ENCODE data around the gene OSBPL2. TPM values are rescaled to one million over a fixed set of nuclear protein-coding genes. Genes with fewer than 3 reads are reported as not detected.

Gene OSBPL2
- total and polyA plus RNA-seq, 9 of the 15 experiments (the other 6 are each of a cell fraction or from before 2014, with no cell fraction given), result 2.5 to 25.6 (median 14.1) TPM

DNA sequence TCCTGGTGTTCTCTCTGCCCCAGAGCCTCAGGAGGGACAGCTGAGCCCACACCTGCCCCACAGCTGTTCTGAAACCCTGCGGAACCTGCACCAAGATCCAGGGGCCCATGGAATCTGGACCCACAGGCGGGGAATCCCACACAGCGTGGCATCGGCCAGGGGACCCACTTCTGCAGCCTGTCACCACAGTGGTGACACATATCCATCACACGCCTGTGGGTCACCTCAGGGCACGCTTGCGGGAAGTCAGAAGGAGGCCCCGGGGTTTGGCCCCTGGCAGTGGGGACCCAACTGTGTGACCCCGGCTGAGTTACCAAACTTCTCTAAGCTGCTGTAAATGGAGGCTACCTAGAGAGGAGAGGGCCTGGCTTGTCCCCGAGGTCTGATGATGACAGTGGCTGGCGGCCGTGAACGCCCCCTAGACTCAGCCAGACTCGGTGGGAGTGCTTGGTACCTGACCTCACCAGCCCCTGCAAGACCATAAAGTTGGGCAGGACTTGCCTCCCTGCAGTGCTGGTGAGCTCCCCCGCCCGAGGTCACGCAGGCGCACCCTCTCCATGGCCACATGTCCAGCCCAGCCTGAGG, 16.0 kb upstream of the OSBPL2 start:
- H3K36me3 ChIP-seq (ENCODE audit: control insufficient read depth, insufficient read depth, low read length), result no peaks in the 10 kb centered on the region
- H3K27ac ChIP-seq (ENCODE audit: extremely low read depth, low read depth, low read length), result no peak overlapping the region
- peaks cover 14% of the 10 kb centered on the region for H4K20me1 ChIP-seq (replicated peaks; ENCODE audit: control insufficient read depth, insufficient read depth, low read length)
- no TSS peak for BruUV-seq (replicated peaks)
- H3K27me3 ChIP-seq (ENCODE audit: control insufficient read depth in 2 of 2, insufficient read depth in 2 of 2, low read length in 2 of 2), result peaks cover 37 to 85% of the 10 kb centered on the region in 2 experiments; a peak in 4 of 5 replicates
- intact Hi-C loops (cut with micrococcal nuclease) (no loop called here), in situ Hi-C loops (cut with MboI) (no loop called here)
- TF ChIP-seq NFRKB (IDR thresholded peaks at IDR 0.05; ENCODE audit: low read depth) (no peak), PPARD (CRISPR knock-in tag; IDR thresholded peaks at IDR 0.05) (no peak), NRF1 (conservative IDR thresholded peaks at IDR 0.05 in 1 of 2, IDR thresholded peaks at IDR 0.05 in 1 of 2) (peak; percentile 24 to 28; a peak in 1 of 4 replicates)
- H2AFZ ChIP-seq (ENCODE audit: low read depth, low read length), result no peak overlapping the region
- FAIRE-seq (no peak), DNase-seq (ENCODE audit: extremely low read depth in 1 of 4, low spot score in 3 of 4) (no peak), ATAC-seq (no peak)
- 4% methylated on average over 18 of the region's 18 CpGs for WGBS (ENCODE audit: insufficient coverage, low coverage, missing lambda C conversion rate)
- H3K4me1 ChIP-seq (replicated peaks in 1 of 2; ENCODE audit: control insufficient read depth in 2 of 2, insufficient read depth in 2 of 2, low read length in 2 of 2), result peaks cover 0 to 58% of the 10 kb centered on the region in 2 experiments; a peak in 2 of 5 replicates
- no peak overlapping the region for H3K4me2 ChIP-seq (ENCODE audit: insufficient read depth, low read length)
- H3K79me2 ChIP-seq (ENCODE audit: control insufficient read depth, insufficient read depth, low read length), result no peaks in the 10 kb centered on the region
- no peaks in the 10 kb centered on the region for H3K9me3 ChIP-seq (replicated peaks; ENCODE audit: control insufficient read depth, insufficient read depth, low read depth, low read length)
- H3K4me3 ChIP-seq, result no peak overlapping the region
- no peak overlapping the region for H3K9ac ChIP-seq (ENCODE audit: insufficient read depth in 1 of 2, low read depth in 2 of 2, low read length in 2 of 2)
- H3K9me1 ChIP-seq (ENCODE audit: control insufficient read depth, insufficient read depth, low read length), result no peaks in the 10 kb centered on the region
- ChIA-PET POLR2A (interaction anchor here (1.0 kb wide), 1 partner anchor 12 kb away, joined by 3 read pairs; no protein-coding TSS in a partner anchor), CTCF (ENCODE audit: low intra/inter-chr PET ratio) (no interaction called here)

- WGBS (ENCODE audit: insufficient coverage, low coverage, missing lambda C conversion rate), result under 1% methylated on average over 13 of the region's 13 CpGs
- H3K36me3 ChIP-seq (ENCODE audit: control insufficient read depth, insufficient read depth, low read length), result no peaks in the 10 kb centered on the region
- ChIA-PET POLR2A (interaction anchor here (0.5 kb wide), 1 partner anchor 781 kb away, joined by 3 read pairs; no protein-coding TSS in a partner anchor), CTCF (ENCODE audit: low intra/inter-chr PET ratio) (no interaction called here)
- peaks cover 0 to 62% of the 10 kb centered on the region in 2 experiments; a peak in 2 of 5 replicates for H3K4me1 ChIP-seq (replicated peaks in 1 of 2; ENCODE audit: control insufficient read depth in 2 of 2, insufficient read depth in 2 of 2, low read length in 2 of 2)
- no peaks in the 10 kb centered on the region for H3K9me3 ChIP-seq (replicated peaks; ENCODE audit: control insufficient read depth, insufficient read depth, low read depth, low read length)
- BruUV-seq (replicated peaks), result no TSS peak
- intact Hi-C loops (cut with micrococcal nuclease) (no loop called here), in situ Hi-C loops (cut with MboI) (no loop called here)
- H3K79me2 ChIP-seq (ENCODE audit: control insufficient read depth, insufficient read depth, low read length), result no peaks in the 10 kb centered on the region
- H3K27ac ChIP-seq (ENCODE audit: extremely low read depth, low read depth, low read length), result no peak overlapping the region
- no peak overlapping the region for H3K4me3 ChIP-seq
- peaks cover 32 to 83% of the 10 kb centered on the region in 2 experiments; a peak in 4 of 5 replicates for H3K27me3 ChIP-seq (ENCODE audit: control insufficient read depth in 2 of 2, insufficient read depth in 2 of 2, low read length in 2 of 2)
- FAIRE-seq (no peak), DNase-seq (ENCODE audit: extremely low read depth in 1 of 4, low spot score in 3 of 4) (no peak), ATAC-seq (no peak)
- no peak overlapping the region for H2AFZ ChIP-seq (ENCODE audit: low read depth, low read length)
- peaks cover 14% of the 10 kb centered on the region for H4K20me1 ChIP-seq (replicated peaks; ENCODE audit: control insufficient read depth, insufficient read depth, low read length)
- H3K9ac ChIP-seq (ENCODE audit: insufficient read depth in 1 of 2, low read depth in 2 of 2, low read length in 2 of 2), result no peak overlapping the region
- H3K4me2 ChIP-seq (ENCODE audit: insufficient read depth, low read length), result no peak overlapping the region
- H3K9me1 ChIP-seq (ENCODE audit: control insufficient read depth, insufficient read depth, low read length), result no peaks in the 10 kb centered on the region
- TF ChIP-seq AFF4 (CRISPR knock-in tag; IDR thresholded peaks at IDR 0.05), result no peak
- no peak for TF ChIP-seq MYBL2 (IDR thresholded peaks at IDR 0.05; ENCODE audit: low read depth)
- TF ChIP-seq MYBL2 (CRISPR knock-in tag; IDR thresholded peaks at IDR 0.05; ENCODE audit: borderline replicate concordance), result no peak
- TF ChIP-seq, protein P1, sequence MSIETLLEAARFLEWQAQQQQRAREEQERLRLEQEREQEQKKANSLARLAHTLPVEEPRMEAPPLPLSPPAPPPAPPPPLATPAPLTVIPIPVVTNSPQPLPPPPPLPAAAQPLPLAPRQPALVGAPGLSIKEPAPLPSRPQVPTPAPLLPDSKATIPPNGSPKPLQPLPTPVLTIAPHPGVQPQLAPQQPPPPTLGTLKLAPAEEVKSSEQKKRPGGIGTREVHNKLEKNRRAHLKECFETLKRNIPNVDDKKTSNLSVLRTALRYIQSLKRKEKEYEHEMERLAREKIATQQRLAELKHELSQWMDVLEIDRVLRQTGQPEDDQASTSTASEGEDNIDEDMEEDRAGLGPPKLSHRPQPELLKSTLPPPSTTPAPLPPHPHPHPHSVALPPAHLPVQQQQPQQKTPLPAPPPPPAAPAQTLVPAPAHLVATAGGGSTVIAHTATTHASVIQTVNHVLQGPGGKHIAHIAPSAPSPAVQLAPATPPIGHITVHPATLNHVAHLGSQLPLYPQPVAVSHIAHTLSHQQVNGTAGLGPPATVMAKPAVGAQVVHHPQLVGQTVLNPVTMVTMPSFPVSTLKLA (conservative IDR thresholded peaks at IDR 0.05), result 0 out of 4 replicates have a peak, but pooled peaks of 1 of the 2 experiments have one; percentile 26
These were observed 15.3 kb upstream of the OSBPL2 start for GRCh38 chr20:62222972-62223371.

All from K562 (cell line).